Mesendoderm (in vitro differentiated cells): ENCODE measurements around the gene RGL3.

Experiments
- DNase-seq: peaks from one replicate; pipeline ENCODE4 v3.0.0; 2013
- H2AK5ac ChIP-seq: 2 replicates; pipeline ENCODE4 v1.6.1; 2013; ENCODE audit warnings: low read length, inconsistent platforms
- H2BK120ac ChIP-seq: 2 replicates; pipeline ENCODE4 v1.6.1; 2013; ENCODE audit warnings: low read depth, mild to moderate bottlenecking, low read length, moderate library complexity, mixed read lengths
- H2BK15ac ChIP-seq: replicated peaks from 2 replicates; pipeline ENCODE4 v1.6.1; 2013; ENCODE audit warnings: low read depth, mild to moderate bottlenecking, moderate library complexity
- H2BK5ac ChIP-seq: 2 replicates; pipeline ENCODE4 v1.6.1; 2013; ENCODE audit warnings: low read length, inconsistent platforms
- H3K18ac ChIP-seq: 2 replicates; pipeline ENCODE4 v1.6.1; 2013; ENCODE audit warnings: mild to moderate bottlenecking, low read length, mixed read lengths
- H3K23ac ChIP-seq: one replicate; pipeline ENCODE4 v1.6.1; 2013; ENCODE audit warnings: low read length
- H3K27ac ChIP-seq: 2 replicates; pipeline ENCODE4 v1.5.1; 2013; ENCODE audit warnings: low read depth, mild to moderate bottlenecking, inconsistent platforms, low read length, moderate library complexity
- H3K27me3 ChIP-seq: 2 replicates; pipeline ENCODE4 v1.6.1; 2013; ENCODE audit warnings: low read length, control low read depth, mild to moderate bottlenecking, inconsistent platforms; ENCODE audit not compliant: insufficient read depth, poor library complexity
- H3K36me3 ChIP-seq: 2 replicates; pipeline ENCODE4 v1.6.1; 2013; ENCODE audit warnings: low read length, inconsistent platforms; ENCODE audit not compliant: control insufficient read depth, insufficient read depth
- H3K4ac ChIP-seq: one replicate; pipeline ENCODE4 v1.6.1; 2013; ENCODE audit warnings: low read depth, mild to moderate bottlenecking, low read length, moderate library complexity
- H3K4me1 ChIP-seq: 2 replicates; pipeline ENCODE4 v1.6.1; 2013; ENCODE audit warnings: low read depth, low read length, inconsistent platforms; ENCODE audit not compliant: control insufficient read depth
- H3K4me2 ChIP-seq: 2 replicates; pipeline ENCODE4 v1.6.1; 2013; ENCODE audit warnings: low read length
- H3K4me3 ChIP-seq: 2 replicates; pipeline ENCODE4 v1.5.1; 2013; ENCODE audit warnings: mild to moderate bottlenecking, low read length
- H3K56ac ChIP-seq: one replicate; pipeline ENCODE4 v1.6.1; 2013; ENCODE audit warnings: low read length
- H3K79me1 ChIP-seq: 2 replicates; pipeline ENCODE4 v1.6.1; 2013; ENCODE audit warnings: low read length, inconsistent platforms
- H3K79me2 ChIP-seq: 2 replicates; pipeline ENCODE4 v1.6.1; 2013; ENCODE audit warnings: mild to moderate bottlenecking, low read length; ENCODE audit not compliant: control insufficient read depth, insufficient read depth
- H3K9ac ChIP-seq: 2 replicates; pipeline ENCODE4 v1.6.1; 2013; ENCODE audit warnings: low read length, inconsistent platforms
- H4K5ac ChIP-seq: one replicate; pipeline ENCODE4 v1.6.1; 2013; ENCODE audit warnings: low read length
- H4K8ac ChIP-seq: one replicate; pipeline ENCODE4 v1.6.1; 2013; ENCODE audit warnings: low read depth, mild to moderate bottlenecking, control low read depth, low read length, moderate library complexity
- WGBS: extraction: QIAGEN DNeasy Blood & Tissue Kit; methylation state at CpG from one replicate; pipeline ENCODE4 v1.1.7; 2013; ENCODE audit warnings: low lambda C conversion rate, missing lambda C conversion rate; ENCODE audit not compliant: insufficient coverage; ENCODE audit errors: extremely low coverage; 5-methylcytosine and 5-hydroxymethylcytosine counted together

The RGL3 gene

GRCh38 chr19:11361771-11362731 lies 57.1 kb downstream of the RGL3 start:
- Histone ChIP-seq H3K4me2 (peak overlapping the region; percentile 2), H3K4ac (no peak overlapping the region), H3K4me3 (no peak overlapping the region), H4K5ac (no peak overlapping the region), H3K56ac (no peak overlapping the region), H3K27me3 (no peaks in the 10 kb centered on the region), H3K36me3 (no peaks in the 10 kb centered on the region), H2BK5ac (no peak overlapping the region), H4K8ac (no peak overlapping the region), H3K18ac (no peak overlapping the region), H3K27ac (no peak overlapping the region), H3K9ac (peak overlapping the region; percentile 16), H3K23ac (no peak overlapping the region), H2BK120ac (no peak overlapping the region), H3K79me1 (no peaks in the 10 kb centered on the region), H2AK5ac (no peak overlapping the region), H3K79me2 (no peaks in the 10 kb centered on the region), H3K4me1 (peaks cover 2% of the 10 kb centered on the region), H2BK15ac (no peak overlapping the region)
- DNase-seq: no peak
- no CpG with 5 or more reads among the region's 35 CpGs for WGBS

GRCh38 chr19:11361037-11361770 lies 57.9 kb downstream of the RGL3 start:
- Histone ChIP-seq H3K79me2 (no peaks in the 10 kb centered on the region), H3K4ac (no peak overlapping the region), H3K9ac (peak overlapping the region; percentile 1), H2BK15ac (no peak overlapping the region), H3K79me1 (no peaks in the 10 kb centered on the region), H3K27me3 (no peaks in the 10 kb centered on the region), H3K18ac (no peak overlapping the region), H3K36me3 (no peaks in the 10 kb centered on the region), H2BK5ac (no peak overlapping the region), H3K27ac (no peak overlapping the region), H3K4me1 (peaks cover 2% of the 10 kb centered on the region), H2AK5ac (no peak overlapping the region), H3K23ac (no peak overlapping the region), H4K8ac (no peak overlapping the region), H3K56ac (peak overlapping the region; percentile 54), H3K4me2 (peak overlapping the region; percentile 2), H3K4me3 (no peak overlapping the region), H4K5ac (no peak overlapping the region), H2BK120ac (no peak overlapping the region)
- WGBS: no CpG with 5 or more reads among the region's 43 CpGs
- peak; percentile 94 for DNase-seq

GRCh38 chr19:11359421-11359820 lies 59.7 kb downstream of the RGL3 start:
- Histone ChIP-seq H3K4me3 (no peak overlapping the region), H2BK5ac (no peak overlapping the region), H3K79me1 (no peaks in the 10 kb centered on the region), H4K5ac (no peak overlapping the region), H3K9ac (no peak overlapping the region), H3K4me1 (peaks cover 5% of the 10 kb centered on the region), H2BK15ac (no peak overlapping the region), H3K4me2 (no peak overlapping the region), H3K4ac (no peak overlapping the region), H3K56ac (no peak overlapping the region), H2BK120ac (no peak overlapping the region), H3K27me3 (no peaks in the 10 kb centered on the region), H3K18ac (no peak overlapping the region), H4K8ac (no peak overlapping the region), H3K79me2 (no peaks in the 10 kb centered on the region), H3K23ac (no peak overlapping the region), H3K27ac (no peak overlapping the region), H2AK5ac (no peak overlapping the region), H3K36me3 (no peaks in the 10 kb centered on the region)
- WGBS: no CpG with 5 or more reads among the region's 11 CpGs
- DNase-seq: no peak

GRCh38 chr19:11356676-11357550 lies 62.2 kb downstream of the RGL3 start:
- WGBS: no CpG with 5 or more reads among the region's 11 CpGs
- Histone ChIP-seq H3K27me3 (no peaks in the 10 kb centered on the region), H3K4me3 (no peak overlapping the region)

GRCh38 chr19:11356074-11356397 lies 63.1 kb downstream of the RGL3 start:
- no peak overlapping the region for H2BK15ac ChIP-seq
- no peak overlapping the region for H3K4ac ChIP-seq

More at GRCh38 chr19:11356676-11357550, 62.2 kb downstream of the RGL3 start:
- Histone ChIP-seq H4K8ac (no peak overlapping the region), H3K27ac (no peak overlapping the region), H3K4ac (no peak overlapping the region), H3K56ac (no peak overlapping the region), H3K23ac (no peak overlapping the region), H3K4me1 (peaks cover 4% of the 10 kb centered on the region), H3K4me2 (no peak overlapping the region), H3K9ac (no peak overlapping the region), H3K79me1 (no peaks in the 10 kb centered on the region), H3K36me3 (no peaks in the 10 kb centered on the region), H3K18ac (no peak overlapping the region), H2BK15ac (no peak overlapping the region), H2AK5ac (no peak overlapping the region), H4K5ac (no peak overlapping the region), H2BK120ac (no peak overlapping the region), H3K79me2 (no peaks in the 10 kb centered on the region), H2BK5ac (no peak overlapping the region)
- no peak for DNase-seq

More at GRCh38 chr19:11356074-11356397, 63.1 kb downstream of the RGL3 start:
- Histone ChIP-seq H4K8ac (no peak overlapping the region), H3K79me1 (no peaks in the 10 kb centered on the region), H3K36me3 (no peaks in the 10 kb centered on the region), H3K9ac (no peak overlapping the region), H3K4me3 (no peak overlapping the region), H3K4me2 (no peak overlapping the region), H3K23ac (no peak overlapping the region), H3K27me3 (no peaks in the 10 kb centered on the region), H3K56ac (peak overlapping the region; percentile 65), H2AK5ac (no peak overlapping the region), H3K79me2 (no peaks in the 10 kb centered on the region), H3K27ac (no peak overlapping the region), H2BK5ac (no peak overlapping the region), H3K4me1 (peaks cover 3% of the 10 kb centered on the region), H3K18ac (no peak overlapping the region), H2BK120ac (no peak overlapping the region), H4K5ac (no peak overlapping the region)
- WGBS: no CpG with 5 or more reads among the region's 6 CpGs
- DNase-seq: no peak
